Tongue (tissue), 2 donors: Measurements from ENCODE around the gene MTSS2. TPM values are rescaled to one million over a fixed set of nuclear protein-coding genes. Genes with fewer than 3 reads are reported as not detected.
A peak's percentile ranks its signal among the peaks of the same experiment; 100 is the strongest.

Source experiments
- DNase-seq: peaks from one replicate; pipeline ENCODE4 v3.0.0-alpha.2; 2015
- total RNA-seq: library from RNA; depleted of rRNA; stranded (reverse); fragments of >200 nt; gene quantifications from one replicate; pipeline ENCODE4 v1.2.3, GENCODE V29; 2014

The MTSS2 gene
- total RNA-seq, 1 donor from 2014 or later, result 52.3 TPM

GRCh38 chr16:70715055-70715858 lies 29.4 kb upstream of the MTSS2 start:
- peak; percentile 93 for DNase-seq

- DNase-seq, result peak; percentile 54
These were observed 28.8 kb upstream of the MTSS2 start for GRCh38 chr16:70714581-70715054.

- DNase-seq, result peak; percentile 81
These were observed 28.0 kb upstream of the MTSS2 start for GRCh38 chr16:70713824-70714223.

DNA sequence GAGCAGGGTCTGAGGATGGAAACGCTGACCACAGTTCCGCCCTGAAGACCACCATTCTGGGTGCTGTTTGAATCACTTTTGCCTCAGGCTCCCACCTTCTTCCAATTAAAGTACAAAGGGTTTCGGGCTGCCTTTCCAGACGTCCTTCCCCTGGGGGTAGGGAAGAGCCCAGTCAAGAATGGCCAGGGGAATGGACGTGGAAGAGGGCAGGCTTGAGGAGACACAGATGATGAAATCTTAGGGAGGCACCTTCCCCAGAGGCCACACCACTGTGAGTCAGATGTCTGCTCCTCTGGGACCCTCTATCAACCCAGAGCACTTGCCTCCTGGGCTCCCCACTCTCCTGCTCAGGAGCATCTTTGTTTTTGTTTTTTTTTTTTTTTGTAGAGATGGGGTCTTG lies 27.5 kb upstream of the MTSS2 start:
- DNase-seq, result no peak

- DNase-seq, result no peak
These were observed 27.1 kb upstream of the MTSS2 start for GRCh38 chr16:70712942-70713341.

DNA sequence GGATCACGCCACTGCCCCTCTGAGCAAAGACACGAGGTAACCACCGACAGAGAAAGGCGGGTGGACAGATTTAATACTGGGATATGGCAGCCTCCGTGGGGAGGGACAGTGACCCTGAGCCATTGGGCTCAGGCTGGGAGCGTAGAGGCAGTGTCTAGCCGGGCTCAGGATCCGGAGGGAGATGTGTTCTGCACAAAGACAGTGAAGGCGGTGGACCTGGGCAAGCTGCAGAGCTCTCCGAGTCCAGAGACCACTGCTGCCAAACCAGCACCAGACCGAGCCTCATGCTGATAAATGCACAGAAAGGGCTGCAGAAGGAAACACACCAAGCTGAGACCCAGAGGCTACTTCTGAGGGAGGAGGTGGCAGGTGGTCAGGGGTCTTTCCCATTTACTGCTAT lies 26.5 kb upstream of the MTSS2 start:
- no peak for DNase-seq

DNA sequence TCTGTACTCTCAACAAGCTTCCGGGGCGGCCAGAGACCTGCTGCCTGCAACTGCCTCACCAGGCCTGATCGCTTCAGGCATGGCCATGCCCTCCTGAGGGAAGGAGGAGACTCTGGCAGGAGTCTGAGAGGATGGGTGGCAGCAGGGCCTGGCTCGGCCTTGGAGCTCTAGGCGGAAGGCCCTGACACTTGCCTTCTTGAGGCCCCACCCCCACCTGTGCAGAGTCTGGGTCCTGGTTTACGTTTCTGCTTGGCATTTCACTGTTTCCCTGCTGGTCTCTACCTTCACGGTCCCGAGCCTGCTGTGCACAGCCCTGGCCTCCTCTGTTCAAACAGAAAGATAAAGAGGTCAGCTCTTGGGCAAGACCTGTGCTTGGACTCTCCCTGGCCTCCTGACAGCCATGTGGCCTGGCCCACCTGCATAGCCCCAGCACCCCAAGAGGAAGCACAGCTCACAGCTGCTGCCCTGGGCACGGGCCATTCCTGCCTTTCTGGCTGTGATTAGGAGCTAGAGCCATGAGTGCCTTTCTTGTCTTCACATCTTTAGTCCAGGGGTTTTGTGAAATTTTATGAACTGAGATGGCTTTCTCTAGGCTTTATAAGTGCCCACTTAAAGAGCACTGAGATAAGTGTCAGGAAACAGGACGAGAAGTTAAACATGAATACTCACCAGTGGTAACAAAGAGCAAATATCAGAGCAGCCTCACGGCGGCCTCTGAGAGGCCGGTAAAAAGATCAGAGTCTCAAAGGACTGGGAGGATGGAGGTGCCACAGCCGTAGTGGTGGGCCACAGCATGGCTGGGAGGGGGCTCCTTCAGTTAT lies 25.6 kb upstream of the MTSS2 start:
- peak; percentile 44 for DNase-seq

DNA sequence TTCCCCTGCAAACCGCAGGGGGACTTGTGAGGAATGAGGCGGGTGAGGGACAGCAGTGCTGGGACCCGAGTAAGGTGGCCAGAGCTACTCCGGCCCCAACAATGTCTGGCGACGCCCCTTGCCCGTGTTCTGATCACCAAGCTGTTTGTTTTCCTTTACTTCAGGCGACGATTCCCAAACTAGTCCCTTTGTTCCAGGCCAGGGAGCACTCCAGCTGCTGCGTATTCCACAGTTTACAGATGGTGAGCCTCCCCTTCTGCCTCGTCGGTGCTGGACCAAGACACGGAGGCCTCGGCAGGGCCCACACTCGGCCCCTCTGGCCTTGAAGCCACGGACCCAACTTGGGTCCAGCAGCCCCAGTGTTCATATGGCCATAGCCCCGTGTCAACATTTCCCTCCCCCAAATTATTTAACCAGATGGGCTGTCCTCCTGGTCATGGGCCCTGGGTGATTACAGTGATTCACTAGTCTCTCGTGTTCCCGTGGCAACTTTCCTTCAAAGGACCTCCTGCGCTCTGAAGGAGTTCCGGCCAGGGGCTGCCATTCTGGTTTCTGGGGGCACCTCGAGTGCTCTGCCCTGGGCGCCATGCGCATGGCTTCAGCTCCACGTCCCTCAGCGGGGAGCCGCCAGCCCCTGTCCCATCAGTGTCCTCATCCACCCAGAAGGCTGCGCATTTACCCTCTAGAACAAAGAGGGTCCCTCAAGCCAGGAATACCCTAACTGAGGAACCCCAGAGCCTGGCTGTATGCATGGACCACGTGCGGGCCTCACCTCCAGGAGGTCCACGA lies 24.8 kb upstream of the MTSS2 start:
- DNase-seq, result no peak

DNA sequence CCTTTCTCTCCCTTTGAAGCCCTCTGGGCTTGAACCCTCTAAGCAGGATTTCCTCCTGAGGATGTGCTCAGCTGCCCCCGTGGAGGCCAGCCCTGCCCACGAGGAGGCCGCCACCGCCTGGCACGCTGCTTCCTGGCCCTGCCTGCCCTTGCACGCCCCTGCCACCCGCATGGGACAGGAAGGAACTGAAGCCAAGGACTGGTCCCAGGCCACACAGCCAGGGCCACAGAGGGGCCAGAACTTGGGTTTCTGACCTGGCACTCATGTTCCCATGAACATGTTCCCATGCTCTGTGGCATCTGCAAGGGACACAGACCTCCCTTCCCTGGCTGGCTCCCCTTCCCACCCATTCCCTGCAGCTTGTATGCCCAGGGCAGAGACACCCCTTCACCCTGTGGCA lies 24.1 kb upstream of the MTSS2 start:
- no peak for DNase-seq

DNA sequence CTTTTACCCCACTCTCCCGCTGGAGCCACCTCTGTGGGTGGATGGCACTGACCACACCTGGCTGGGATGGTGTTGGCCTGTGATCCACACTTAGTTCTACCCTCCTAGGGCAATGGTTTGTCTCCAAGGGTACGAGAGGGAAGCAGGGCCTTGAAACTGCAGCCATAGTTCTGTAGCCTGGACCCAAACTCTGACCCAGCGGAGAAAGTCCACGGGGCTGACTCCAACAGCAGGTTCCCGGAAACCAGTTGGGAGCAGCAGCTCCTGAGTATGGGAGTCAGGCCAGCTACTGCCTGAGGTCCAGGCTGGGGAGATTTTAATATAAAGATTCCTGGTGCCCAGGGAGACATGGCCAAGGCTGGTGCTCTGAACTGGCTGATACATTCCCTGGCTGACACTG lies 23.6 kb upstream of the MTSS2 start:
- DNase-seq, result no peak

- peak; percentile 68 for DNase-seq
These were observed 22.8 kb upstream of the MTSS2 start for GRCh38 chr16:70708366-70709246.

- DNase-seq, result peak; percentile 66
These were observed 21.2 kb upstream of the MTSS2 start for GRCh38 chr16:70706948-70707465.

GRCh38 chr16:70705056-70705455 lies 19.2 kb upstream of the MTSS2 start:
- no peak for DNase-seq

DNA sequence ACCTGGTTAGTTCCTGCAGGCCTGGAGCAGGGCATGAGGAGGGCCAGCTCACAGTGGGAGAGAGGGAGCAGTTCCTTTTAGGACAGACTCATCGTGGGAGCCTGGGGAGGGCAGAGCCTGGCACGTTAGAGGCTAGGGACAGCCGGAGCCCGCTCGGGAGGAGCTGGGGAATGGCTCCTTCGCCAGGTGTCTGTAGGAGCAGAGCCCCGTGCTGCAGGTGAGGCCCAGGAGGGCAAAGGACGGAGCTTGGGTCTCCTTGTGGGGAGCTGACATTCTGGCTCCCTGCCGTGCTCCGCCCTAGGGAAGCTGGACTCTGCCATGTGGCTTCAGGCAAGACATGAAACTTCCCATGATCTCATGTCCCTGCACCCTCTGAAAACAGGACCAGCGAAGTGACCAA lies 18.7 kb upstream of the MTSS2 start:
- DNase-seq, result no peak

DNA sequence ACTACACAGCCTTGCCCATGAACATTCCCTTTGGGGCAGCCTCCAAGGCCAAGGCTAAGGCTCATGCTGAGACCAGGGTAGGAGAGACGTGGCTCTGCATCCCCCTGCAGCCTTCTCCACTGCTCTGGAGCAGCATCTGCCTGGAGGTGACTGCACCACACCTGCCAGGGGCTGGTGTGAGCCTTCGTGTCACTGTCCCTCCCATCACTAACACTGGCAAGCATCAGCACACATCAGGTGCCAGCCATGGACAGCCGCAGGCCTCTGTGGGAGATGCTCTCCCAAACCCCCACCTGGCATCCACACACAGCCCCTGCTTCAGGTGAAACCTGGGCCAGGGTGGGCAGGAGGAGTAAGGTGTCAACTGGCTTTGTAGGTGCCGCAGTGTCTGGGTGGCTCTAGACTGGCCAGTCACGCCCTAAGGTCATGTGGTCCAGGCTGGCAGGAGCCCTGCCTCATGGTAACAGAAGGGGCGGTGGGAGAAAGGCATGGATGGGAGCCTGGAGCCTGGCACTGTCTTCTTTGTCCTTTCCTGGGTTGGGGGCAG lies 18.1 kb upstream of the MTSS2 start:
- no peak for DNase-seq

- DNase-seq, result peak; percentile 92
These were observed 17.4 kb upstream of the MTSS2 start for GRCh38 chr16:70703041-70703834.

- peak; percentile 23 for DNase-seq
These were observed 16.8 kb upstream of the MTSS2 start for GRCh38 chr16:70702624-70703023.

DNA sequence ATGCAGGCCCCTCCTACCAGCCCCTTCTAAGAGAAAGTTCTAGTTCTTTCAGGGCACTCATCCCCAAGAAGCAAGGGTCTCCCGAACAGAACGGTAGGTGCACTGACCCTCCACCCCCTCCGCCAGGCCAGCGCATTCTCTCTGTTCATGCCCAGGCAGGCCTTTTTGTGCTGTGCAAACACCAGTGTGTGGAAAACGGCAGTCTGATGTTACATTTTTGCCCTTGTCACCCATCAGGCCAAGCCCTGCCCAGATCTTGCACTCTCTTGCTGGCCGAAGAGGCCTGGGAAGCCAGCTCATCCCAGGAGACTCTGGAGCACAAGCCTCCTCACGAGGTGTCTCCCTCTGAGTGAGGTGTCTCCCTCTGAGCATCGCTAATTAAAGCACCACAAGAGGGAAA lies 16.1 kb upstream of the MTSS2 start:
- DNase-seq, result no peak

DNA sequence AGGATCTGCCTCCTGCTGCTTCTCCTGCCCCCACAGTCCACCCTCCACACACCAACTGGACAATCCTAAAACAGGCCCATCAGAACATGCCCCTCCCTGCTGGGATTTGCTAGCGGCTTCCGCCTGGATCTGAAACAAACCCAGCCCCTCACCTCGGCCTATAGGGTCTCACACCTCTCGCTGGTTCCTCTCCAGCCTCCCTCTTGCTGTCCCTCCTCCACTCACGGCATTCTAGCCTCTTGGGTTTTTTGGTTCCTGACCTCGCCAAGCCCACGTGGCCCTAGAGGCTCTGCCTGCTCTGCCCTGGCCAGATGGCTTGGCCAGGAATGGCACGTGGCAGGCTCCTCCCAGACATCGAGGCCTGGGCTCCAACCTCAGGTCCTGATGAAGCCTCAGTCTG lies 15.7 kb upstream of the MTSS2 start:
- peak; percentile 32 for DNase-seq

DNA sequence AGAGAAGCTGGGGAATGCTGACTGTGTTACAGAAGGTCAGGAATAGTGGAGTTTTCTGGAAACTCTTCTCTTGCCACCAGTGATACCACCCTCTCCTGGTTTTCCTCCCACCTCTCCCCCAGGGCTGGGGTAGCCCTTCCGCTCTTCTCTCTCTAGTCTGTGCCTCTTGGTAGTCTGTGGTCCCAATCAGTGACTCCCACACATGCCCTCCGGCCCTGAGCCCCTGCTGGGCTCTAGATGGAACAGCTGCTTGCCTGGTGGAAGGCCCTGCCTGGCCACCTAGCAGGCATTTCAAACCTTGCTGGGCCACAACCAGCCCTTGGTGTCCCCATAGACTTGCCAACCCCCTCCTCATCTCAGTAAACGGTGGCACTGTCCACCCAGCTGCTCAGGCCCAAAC lies 15.2 kb upstream of the MTSS2 start:
- peak; percentile 42 for DNase-seq
